T-helper 2 cell treated with Interferon-gamma antibody and Interleukin-4, amounts not matched to agents 100 ng/mL and 5 ng/mL, for 36 hours (primary cell): Measurements from ENCODE around the gene ACSL4. TPM values are rescaled to one million over a fixed set of nuclear protein-coding genes. Genes with fewer than 3 reads are reported as not detected.
"Not testable (repeated sequence)": the region's sequence is repeated elsewhere in the genome, so short reads cannot be mapped to it uniquely, and the experiment has no call there.

Source experiments
- intact Hi-C: fragments of 100-400 bp; cut with micrococcal nuclease; formaldehyde crosslinking; loops from one replicate; pipeline ENCODE4 v1.15.1; 2023
- total RNA-seq: library from RNA; stranded (reverse); gene quantifications from 2 replicates; pipeline ENCODE4 v1.2.3, GENCODE V29; 2022

The ACSL4 gene
- total RNA-seq, 1 donor from 2014 or later: 59.8 TPM

GRCh38 chrX:109732017-109732801, 848 bp downstream of the ACSL4 start:
- intact Hi-C loops: loop anchor here (2.0 to 5.0 kb wide), 4 partner anchors 19 to 110 kb away; no protein-coding TSS in a partner anchor

- intact Hi-C loops: no loop called here
Observed at GRCh38 chrX:109728173-109728535, 4.9 kb downstream of the ACSL4 start.

- intact Hi-C loops: not testable (repeated sequence)
Observed at GRCh38 chrX:109724971-109725370, 8.1 kb downstream of the ACSL4 start.

DNA sequence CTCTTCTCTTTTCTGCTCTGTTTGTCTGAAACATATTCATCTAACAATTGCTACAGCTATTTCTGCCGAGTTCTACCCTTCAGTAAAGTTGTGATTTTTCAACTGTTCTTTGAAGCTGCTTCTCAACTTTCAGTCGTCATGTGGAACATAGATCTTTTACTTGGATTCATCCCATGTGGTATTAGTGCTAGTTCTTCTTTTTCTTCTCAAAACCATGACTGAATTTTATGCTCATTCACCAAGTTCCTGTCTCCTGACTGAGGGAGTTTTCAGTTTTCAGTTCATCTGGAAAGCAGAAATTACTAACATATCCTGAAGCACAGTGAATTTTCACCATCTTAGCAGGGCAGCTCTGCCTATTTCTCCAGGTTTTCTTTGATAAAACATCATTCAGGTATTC, 12.1 kb downstream of the ACSL4 start:
- intact Hi-C loops: no loop called here

- intact Hi-C loops: loop anchor here (10.0 kb wide), 1 partner anchor 426 kb away; no protein-coding TSS in a partner anchor
Observed at GRCh38 chrX:109719264-109719663, 13.8 kb downstream of the ACSL4 start.

- intact Hi-C loops: loop anchor here (10.0 kb wide), 1 partner anchor 428 kb away; no protein-coding TSS in a partner anchor
Observed at GRCh38 chrX:109716431-109717028, 16.5 kb downstream of the ACSL4 start.

GRCh38 chrX:109714340-109714958, 18.6 kb downstream of the ACSL4 start:
- intact Hi-C loops: loop anchor here (5.0 to 10.0 kb wide), 2 partner anchors 227 to 430 kb away; no protein-coding TSS in a partner anchor

DNA sequence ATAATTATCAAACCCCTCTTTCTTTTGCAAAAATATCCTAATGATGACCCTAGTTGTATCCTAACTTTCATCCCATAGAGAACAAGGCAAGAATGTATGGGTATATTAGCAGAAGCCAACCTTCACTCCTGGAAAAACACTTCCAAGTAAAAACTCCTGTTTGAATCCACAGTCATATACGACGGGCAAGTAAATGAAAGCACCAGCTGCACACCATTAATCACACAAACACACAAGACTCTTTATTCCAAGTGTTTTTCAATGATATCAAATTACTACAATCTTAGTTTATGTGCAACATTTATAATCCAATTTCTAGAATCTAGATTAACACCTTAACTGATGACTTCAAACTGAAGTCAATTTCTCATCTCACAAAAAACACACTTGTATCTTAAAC, 22.9 kb downstream of the ACSL4 start:
- intact Hi-C loops: loop anchor here (5.0 to 10.0 kb wide), 2 partner anchors 223 to 435 kb away; no protein-coding TSS in a partner anchor

GRCh38 chrX:109709129-109709631, 23.9 kb downstream of the ACSL4 start:
- intact Hi-C loops: loop anchor here (10.0 kb wide), 1 partner anchor 74 kb away; no protein-coding TSS in a partner anchor

DNA sequence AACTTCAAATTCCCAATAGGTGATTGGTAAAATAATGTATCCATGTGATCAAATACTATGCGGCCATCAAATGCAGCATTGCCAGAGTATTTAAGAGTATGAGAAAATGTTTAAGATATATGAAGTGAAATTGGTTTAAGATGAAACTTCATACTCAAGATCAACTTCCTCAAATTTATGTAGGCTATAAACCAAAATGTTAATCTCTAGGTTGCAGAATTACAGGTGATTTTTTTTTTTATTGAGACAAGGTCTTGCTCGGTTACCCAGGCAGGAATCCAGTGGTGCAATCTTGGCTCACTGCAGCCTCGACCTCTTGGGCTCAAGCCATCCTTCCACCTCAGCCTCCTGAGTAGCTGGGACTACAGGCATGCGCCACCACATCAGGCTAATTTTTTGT, 25.3 kb downstream of the ACSL4 start:
- intact Hi-C loops: loop anchor here (10.0 kb wide), 1 partner anchor 73 kb away; no protein-coding TSS in a partner anchor

GRCh38 chrX:109707319-109707718, 25.7 kb downstream of the ACSL4 start:
- intact Hi-C loops: loop anchor here (10.0 kb wide), 1 partner anchor 73 kb away; no protein-coding TSS in a partner anchor

DNA sequence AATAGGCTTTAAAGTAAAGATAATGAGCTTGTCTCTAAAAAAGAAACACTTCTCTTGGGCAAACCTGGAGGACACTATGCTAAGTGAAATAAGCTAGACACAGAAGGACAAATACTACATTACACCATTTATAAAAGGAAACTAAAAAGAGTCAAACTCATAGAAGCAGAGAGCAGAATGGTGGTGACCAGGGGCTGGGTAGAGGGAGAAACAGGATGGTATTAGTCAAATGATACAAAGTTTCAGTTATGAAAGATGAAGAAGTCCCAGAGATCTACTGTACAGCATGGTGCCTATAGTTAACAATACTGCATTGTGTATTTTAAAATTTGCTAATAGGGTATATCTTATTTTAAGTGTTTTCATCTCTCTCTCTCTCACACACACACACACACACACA, 28.5 kb downstream of the ACSL4 start:
- intact Hi-C loops: loop anchor here (10.0 kb wide), 1 partner anchor 70 kb away; no protein-coding TSS in a partner anchor

- intact Hi-C loops: no loop called here
Observed at GRCh38 chrX:109697855-109698254, 35.2 kb downstream of the ACSL4 start.

- intact Hi-C loops: no loop called here
Observed at GRCh38 chrX:109696146-109696740, 36.8 kb downstream of the ACSL4 start.

DNA sequence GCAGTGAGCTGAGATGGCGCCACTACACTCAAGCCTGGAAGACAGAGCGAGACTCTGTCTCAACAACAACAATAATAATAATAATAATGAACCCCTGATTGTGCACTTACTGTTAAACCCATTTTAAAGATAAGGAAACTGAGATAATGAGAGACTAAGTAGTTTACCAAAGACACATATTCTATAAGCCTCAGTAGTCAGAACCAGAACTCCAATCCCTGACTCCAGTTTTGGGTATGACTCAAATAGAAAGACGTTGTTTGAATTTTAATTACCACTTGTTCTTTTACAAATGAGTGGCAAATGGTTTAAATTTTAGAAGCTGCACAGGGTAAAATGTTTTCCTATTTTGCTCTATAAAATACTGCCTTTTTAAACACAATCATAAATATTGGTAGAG, 37.4 kb downstream of the ACSL4 start:
- intact Hi-C loops: no loop called here

- intact Hi-C loops: no loop called here
Observed at GRCh38 chrX:109691752-109692151, 41.3 kb downstream of the ACSL4 start.

DNA sequence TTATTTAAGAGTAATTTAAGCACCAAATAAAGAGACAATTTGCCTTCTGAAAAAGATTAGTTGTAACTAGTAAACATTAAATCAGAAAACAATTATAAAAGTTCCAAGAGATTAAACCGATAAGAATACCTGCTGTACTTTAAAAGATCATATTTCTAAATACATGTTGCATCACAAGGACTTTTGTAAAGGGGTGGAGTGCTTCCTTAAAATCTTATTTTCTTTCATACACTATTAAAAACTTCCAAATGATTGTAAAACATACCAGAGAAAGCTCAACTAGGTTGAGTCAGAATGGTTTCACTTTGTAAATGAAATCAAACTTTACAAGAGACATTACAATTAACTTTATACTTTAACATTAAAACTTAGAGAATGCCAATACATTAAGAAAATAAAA, 41.8 kb downstream of the ACSL4 start:
- intact Hi-C loops: no loop called here

- intact Hi-C loops: no loop called here
Observed at GRCh38 chrX:109687903-109688302, 45.2 kb downstream of the ACSL4 start.

GRCh38 chrX:109685656-109686078, 47.4 kb downstream of the ACSL4 start:
- intact Hi-C loops: no loop called here

- intact Hi-C loops: no loop called here
Observed at GRCh38 chrX:109684136-109684535, 48.9 kb downstream of the ACSL4 start.

GRCh38 chrX:109681475-109682081, 51.5 kb downstream of the ACSL4 start:
- intact Hi-C loops: no loop called here
